Activated effector memory CD4-positive, alpha-beta T cell treated with anti-CD3 and anti-CD28 coated beads, Interleukin-2, amount 50 U/mL, for 16 hours (primary cell): Measurements from ENCODE around the gene KLHL22.

Source experiments
- DNase-seq: peaks from one replicate; pipeline ENCODE4 v3.0.0-alpha.2; 2020

The KLHL22 gene

DNA sequence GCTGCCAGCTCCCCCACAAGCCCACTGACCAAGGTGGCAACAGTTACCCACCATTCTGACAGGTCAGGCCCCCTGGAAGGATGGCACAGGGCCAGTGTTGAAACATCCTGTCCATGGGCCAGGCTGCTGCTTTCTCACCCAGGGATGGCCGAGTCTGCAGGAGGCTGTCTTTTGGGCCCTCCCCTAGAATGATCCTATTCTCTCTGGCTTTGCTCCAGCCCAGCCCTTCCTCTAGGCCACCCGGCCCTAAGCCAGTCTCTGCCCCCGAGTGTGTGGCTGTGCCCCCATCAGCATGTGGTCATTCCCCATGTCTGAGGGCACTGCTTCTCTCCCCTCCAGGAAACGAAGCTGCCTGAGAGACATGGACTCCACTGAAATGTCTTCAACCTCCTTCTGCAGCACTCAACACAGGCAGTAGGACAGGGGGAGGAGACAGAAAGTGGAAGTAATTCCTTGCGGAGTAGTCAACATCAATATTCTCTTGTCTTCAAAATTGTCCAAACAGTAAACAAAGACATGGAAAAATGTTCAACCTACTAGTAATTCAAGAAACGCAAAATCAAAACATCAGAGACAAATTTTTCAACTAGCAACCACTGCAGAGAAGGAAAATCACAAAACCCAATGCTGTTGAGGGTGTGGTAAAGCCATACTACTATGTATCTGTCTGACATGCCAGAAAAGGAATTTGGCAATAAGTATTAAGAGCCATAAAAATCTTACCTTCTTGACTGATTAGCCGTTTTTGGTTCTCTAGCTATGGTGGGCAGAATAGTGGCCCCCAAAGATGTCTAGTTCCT is 52.9 kb downstream of the KLHL22 start:
- no peak for DNase-seq

DNA sequence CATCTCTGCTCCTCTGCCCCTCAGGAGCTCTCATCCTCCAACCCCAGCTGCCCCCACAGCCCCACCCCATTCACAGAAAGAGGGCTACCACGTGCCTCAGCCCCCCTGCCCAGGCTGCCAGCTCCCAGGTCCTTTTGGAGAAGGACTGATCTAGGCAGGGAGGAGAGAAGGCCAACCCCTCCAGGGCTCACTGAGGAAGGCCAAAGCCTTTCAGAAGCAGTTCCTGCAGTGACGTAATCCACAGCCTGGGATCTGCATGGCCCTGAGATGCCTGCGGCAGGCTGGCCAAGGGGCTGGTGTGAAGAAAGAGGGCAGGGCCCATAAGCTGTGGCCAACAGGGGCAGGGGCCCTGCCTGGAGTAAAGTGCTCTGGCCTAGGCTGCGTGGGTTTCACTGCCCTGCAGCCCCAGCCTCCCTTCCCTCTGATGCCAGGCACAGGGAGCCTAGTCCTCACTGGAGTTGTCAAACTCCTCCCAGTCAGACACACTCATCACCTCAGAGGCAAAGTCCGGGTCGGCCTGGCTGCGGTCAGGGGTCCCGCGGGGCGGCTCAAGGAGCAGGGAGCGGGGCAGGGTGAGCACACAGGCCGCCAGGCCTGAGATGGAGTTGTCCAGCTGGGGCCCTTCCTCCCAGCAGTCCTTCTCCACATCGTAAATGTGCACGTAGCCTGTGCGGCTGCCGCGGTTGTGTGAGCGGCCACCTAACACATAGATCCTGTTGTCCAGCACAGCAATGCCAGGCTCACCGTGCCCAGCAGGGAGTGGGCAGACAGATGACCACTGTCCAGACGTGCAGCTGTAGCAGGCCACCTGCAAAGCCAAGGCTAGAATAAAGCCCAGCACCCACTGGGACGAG is 53.7 kb downstream of the KLHL22 start:
- DNase-seq = no peak

- peak; percentile 56 for DNase-seq
Observed at GRCh38 chr22:20440637-20441591, 54.7 kb downstream of the KLHL22 start.

GRCh38 chr22:20439928-20440575 is 55.5 kb downstream of the KLHL22 start:
- peak; percentile 57 for DNase-seq

DNA sequence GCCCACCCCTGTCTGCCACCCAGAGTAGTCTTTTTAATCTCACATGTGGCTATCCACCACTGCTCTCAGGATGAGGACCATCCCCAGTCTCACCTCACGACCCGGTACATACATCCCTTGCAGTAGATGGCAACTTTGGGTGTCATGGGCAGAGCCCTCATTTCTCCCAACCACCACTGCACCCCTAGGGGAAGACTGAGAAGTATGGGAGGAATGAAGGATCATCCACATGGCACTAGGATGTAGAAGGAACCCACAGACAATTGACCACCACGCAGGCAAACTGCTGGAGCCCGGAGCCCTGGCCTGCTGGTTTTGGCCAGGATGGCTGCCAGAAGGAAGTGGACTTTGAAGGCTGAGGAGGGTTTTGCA is 56.1 kb downstream of the KLHL22 start:
- peak; percentile 33 for DNase-seq

- DNase-seq = peak; percentile 60
Observed at GRCh38 chr22:20438678-20439492, 56.7 kb downstream of the KLHL22 start.

GRCh38 chr22:20438427-20438677 is 57.2 kb downstream of the KLHL22 start:
- DNase-seq = no peak

GRCh38 chr22:20437613-20438426 is 57.8 kb downstream of the KLHL22 start, which contains the start of gene SCARF2:
Gene SCARF2 (minus strand): TSS chr22:20437825. CDS start chr22:20437754, 71 bp downstream.
- DNase-seq = peak; percentile 61

DNA sequence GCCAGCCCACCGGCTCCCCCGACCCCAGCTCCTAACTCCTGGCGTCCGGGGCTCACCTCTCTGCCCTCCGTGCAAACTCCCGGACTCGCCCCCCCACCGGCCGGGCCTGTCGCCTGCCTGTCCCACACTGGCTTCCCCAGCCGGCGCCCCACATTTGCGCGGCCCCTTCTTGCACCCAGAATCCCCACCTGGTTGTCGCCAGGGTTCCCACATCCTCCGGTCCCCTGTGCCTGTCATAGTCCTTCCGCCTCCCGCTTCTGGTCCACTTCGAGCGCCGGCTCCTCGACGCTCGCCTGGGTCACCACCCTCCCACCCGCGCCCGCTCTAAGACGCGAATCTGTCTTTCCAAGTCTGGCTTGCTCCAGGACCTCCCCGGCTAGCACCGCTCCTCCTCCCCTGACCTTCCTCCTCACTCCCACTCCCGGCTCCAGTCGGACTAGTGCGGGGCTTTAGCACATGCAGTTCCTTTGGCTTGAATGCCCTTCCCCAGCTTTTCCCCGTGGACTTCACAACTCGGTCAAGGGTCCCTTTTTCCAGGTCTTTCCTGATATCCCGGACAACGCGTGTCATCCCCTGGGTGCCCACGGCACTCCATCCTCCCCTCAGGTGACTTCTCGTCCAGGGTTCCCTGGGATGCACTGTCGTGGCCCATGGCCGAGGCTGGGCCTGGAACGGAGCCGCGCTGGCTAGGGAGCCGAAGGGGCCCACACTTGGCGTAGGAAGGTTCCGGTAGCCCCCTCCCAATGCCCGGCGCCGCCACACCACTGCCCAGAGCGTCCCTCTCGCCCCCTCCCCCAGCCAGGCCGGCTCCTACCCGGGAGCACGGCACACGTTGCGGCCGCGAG is 58.6 kb downstream of the KLHL22 start:
- peak; percentile 61 for DNase-seq

- DNase-seq = no peak
Observed at GRCh38 chr22:20436307-20436767, 59.3 kb downstream of the KLHL22 start.

DNA sequence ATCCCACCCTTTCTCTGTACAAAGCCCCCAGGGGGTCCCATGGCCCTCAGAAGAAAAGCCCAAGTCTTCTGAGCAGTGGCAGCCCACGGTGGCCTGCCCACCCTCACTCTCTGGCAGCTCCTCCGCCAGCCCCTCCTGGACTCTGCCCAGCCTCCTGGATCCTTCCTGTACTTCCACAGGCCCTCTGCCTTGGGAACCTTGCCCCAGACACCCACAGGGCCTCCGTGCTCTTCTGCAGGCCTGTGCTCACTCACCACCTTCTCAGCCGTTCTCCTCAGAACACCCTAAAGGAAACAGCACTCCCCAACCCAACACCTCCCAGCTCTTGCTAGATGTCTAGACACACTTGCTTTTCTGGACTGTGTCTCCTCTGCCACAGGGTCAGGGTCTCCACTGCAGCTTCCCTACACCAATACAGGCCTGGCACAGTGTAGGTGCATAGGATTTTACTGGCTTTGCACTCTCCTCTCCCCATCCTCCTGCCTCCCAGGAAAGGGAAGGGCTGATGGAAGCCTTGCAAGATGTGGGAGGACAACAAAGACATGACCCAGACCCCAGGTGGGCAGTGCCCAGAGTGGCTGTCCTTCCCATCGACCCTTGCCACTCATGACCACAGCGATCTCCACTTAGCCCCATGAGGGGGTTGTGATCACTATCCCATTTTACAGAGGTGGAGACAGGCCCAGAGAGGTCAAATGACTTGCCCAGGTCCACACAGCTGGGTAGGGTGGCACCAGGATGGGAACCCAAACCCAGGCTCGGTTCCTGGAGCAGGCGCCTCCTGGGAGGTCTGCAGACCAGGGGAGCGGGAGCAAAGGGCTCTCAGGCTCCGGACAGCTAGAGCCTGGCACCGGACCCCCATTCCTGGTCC is 59.9 kb downstream of the KLHL22 start:
- no peak for DNase-seq

- DNase-seq = no peak
Observed at GRCh38 chr22:20434773-20435172, 60.8 kb downstream of the KLHL22 start.

- no peak for DNase-seq
Observed at GRCh38 chr22:20434264-20434751, 61.3 kb downstream of the KLHL22 start.

GRCh38 chr22:20433686-20434241 is 61.8 kb downstream of the KLHL22 start:
- no peak for DNase-seq

GRCh38 chr22:20433191-20433590 is 62.4 kb downstream of the KLHL22 start:
- no peak for DNase-seq

DNA sequence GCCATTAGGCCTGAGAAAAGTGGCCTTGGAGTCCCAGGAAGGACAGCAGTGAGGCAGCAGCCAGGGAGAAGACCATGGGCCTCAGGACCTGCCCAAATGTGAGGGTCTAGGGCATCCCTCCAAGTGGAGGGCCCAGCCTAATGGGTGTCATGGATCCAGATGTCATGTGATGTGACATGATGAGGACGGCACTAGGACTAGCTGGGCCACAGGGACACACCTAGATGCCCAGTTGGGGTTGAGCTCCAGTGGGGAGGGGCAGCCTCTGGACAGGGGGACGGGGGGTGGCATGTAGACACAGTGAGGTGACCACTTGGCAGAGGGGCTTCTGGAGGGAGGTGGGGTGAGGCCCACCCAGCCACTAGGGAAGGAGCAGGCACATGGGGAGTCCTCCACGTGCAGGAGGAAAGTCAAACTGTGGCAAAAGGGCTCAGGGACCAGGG is 63.3 kb downstream of the KLHL22 start:
- no peak for DNase-seq

- no peak for DNase-seq
Observed at GRCh38 chr22:20431511-20432192, 63.9 kb downstream of the KLHL22 start.
